Small intestine (tissue), 7 donors: ENCODE measurements around the gene FZR1. TPM values are rescaled to one million over a fixed set of nuclear protein-coding genes. Genes with fewer than 3 reads are reported as not detected.

Source experiments
- DNase-seq, 2 donors: peaks; one replicate each; pipeline versions ENCODE4 v3.0.0 to v3.0.0-alpha.2; 2013
- FAIRE-seq: peaks from 2 replicates; lab custom pipeline; 2012; peaks lifted over from hg19 to GRCh38; lab: Jason Lieb, UNC
- H3K27ac ChIP-seq, 3 donors: one replicate each; pipeline ENCODE4 v1.5.1; 2013; ENCODE audit warnings: low read length in 2 of 3, mild to moderate bottlenecking in 2 of 3, control low read depth in 1 of 3, inconsistent platforms in 1 of 3, low read depth in 1 of 3, moderate library complexity in 1 of 3
- H3K27me3 ChIP-seq, 3 donors: one replicate each; pipeline ENCODE4 v1.6.1; 2013; ENCODE audit warnings: low read length in 3 of 3, inconsistent platforms in 1 of 3; ENCODE audit not compliant: control insufficient read depth in 3 of 3, insufficient read depth in 3 of 3
- H3K36me3 ChIP-seq, 3 donors: one replicate each; pipeline ENCODE4 v1.6.1; 2013; ENCODE audit warnings: low read length in 3 of 3, inconsistent platforms in 1 of 3, low read depth in 1 of 3, mild to moderate bottlenecking in 1 of 3, moderate library complexity in 1 of 3; ENCODE audit not compliant: control insufficient read depth in 3 of 3, insufficient read depth in 2 of 3
- H3K4me1 ChIP-seq, 3 donors: one replicate each; pipeline ENCODE4 v1.6.1; 2013; ENCODE audit warnings: low read length in 2 of 3, inconsistent platforms in 1 of 3, low read depth in 1 of 3, mild to moderate bottlenecking in 1 of 3, moderate library complexity in 1 of 3; ENCODE audit not compliant: control insufficient read depth in 3 of 3, insufficient read depth in 2 of 3
- H3K4me3 ChIP-seq, 3 donors: one replicate each; pipeline ENCODE4 v1.5.1; 2013; ENCODE audit warnings: low read length in 3 of 3, control low read depth in 1 of 3, inconsistent platforms in 1 of 3, low read depth in 1 of 3, mild to moderate bottlenecking in 1 of 3, moderate library complexity in 1 of 3
- H3K9me3 ChIP-seq, 2 donors: one replicate each; pipeline ENCODE4 v1.6.1; 2013; ENCODE audit warnings: low read depth in 1 of 2, low read length in 1 of 2; ENCODE audit not compliant: control insufficient read depth in 2 of 2, insufficient read depth in 1 of 2
- WGBS, 3 donors: extraction: QIAGEN DNeasy Blood & Tissue Kit; methylation state at CpG; one replicate each; pipeline ENCODE4 v1.1.7; 2013; 5-methylcytosine and 5-hydroxymethylcytosine counted together
- polyA plus RNA-seq, 4 donors: library from polyadenylated mRNA; stranded (reverse) in 3 of 4; unstranded in 1 of 4; fragments of 200-250 nt in 3 of 4; fragments of 120-200 nt in 1 of 4; gene quantifications; one replicate each; pipeline versions ENCODE4 v1.2.1 to v1.2.3, GENCODE V29; 2013
- donor health status: healthy with polysubstance abuse.
- donor health status: control.
- donor health status: control.
- donor health status: Bipolar disorder and iron deficiency.
- donor health status: healthy.

Gene FZR1
- polyA plus RNA-seq, 4 donors: 29.5 to 39.0 (median 32.6) TPM

GRCh38 chr19:3537438-3538240 is 31.5 kb downstream of the FZR1 start:
- FAIRE-seq: no peak
- peaks cover 8 to 73% (median 30%) of the 10 kb centered on the region in 3 donors for H3K36me3 ChIP-seq

GRCh38 chr19:3538258-3538929 is 32.3 kb downstream of the FZR1 start:
- Histone ChIP-seq H3K4me1 (no peaks in the 10 kb centered on the region), H3K27me3 (no peaks in the 10 kb centered on the region), H3K36me3 (peaks cover 8 to 70% (median 23%) of the 10 kb centered on the region in 3 donors), H3K9me3 (peaks cover 0 to 4% of the 10 kb centered on the region in 2 donors), H3K4me3 (no peak overlapping the region), H3K27ac (no peak overlapping the region)
- FAIRE-seq: no peak
- no peak for DNase-seq
- WGBS, 3 donors: 80 to 87% (median 81%) methylated on average over 25 of the region's 25 CpGs

More at GRCh38 chr19:3537438-3538240, 31.5 kb downstream of the FZR1 start:
- Histone ChIP-seq H3K27ac (no peak overlapping the region), H3K27me3 (no peaks in the 10 kb centered on the region), H3K9me3 (peaks cover 0 to 4% of the 10 kb centered on the region in 2 donors), H3K4me3 (no peak overlapping the region), H3K4me1 (no peaks in the 10 kb centered on the region)
- no peak for DNase-seq
- WGBS, 3 donors: 82 to 89% (median 83%) methylated on average over 20 to 22 of the region's 22 CpGs

GRCh38 chr19:3538965-3539755 is 33.0 kb downstream of the FZR1 start, which contains the start of gene TEKTIP1:
TSS of gene TEKTIP1 (plus strand) at chr19:3539174. CDS start at chr19:3539178, 4 bp downstream.
- H3K27ac ChIP-seq: no peak within 1 kb of the TSS
- H3K9me3 ChIP-seq: peaks cover 0 to 4% of the 10 kb centered on the region in 2 donors
- no peak within 1 kb of the TSS for H3K4me3 ChIP-seq
- no peaks in the 10 kb centered on the region for H3K4me1 ChIP-seq
- no peaks in the 10 kb centered on the region for H3K27me3 ChIP-seq
- H3K36me3 ChIP-seq: peaks cover 8 to 70% (median 19%) of the 10 kb centered on the region in 3 donors
- FAIRE-seq: no peak
- no peak for DNase-seq
- WGBS, 3 donors: 64 to 76% (median 76%) methylated on average over 26 to 28 of the region's 28 CpGs

- FAIRE-seq: no peak
- Histone ChIP-seq H3K9me3 (peaks cover 0 to 4% of the 10 kb centered on the region in 2 donors), H3K4me3 (no peak overlapping the region), H3K27me3 (no peaks in the 10 kb centered on the region), H3K36me3 (peaks cover 4 to 70% (median 13%) of the 10 kb centered on the region in 3 donors), H3K4me1 (no peaks in the 10 kb centered on the region), H3K27ac (no peak overlapping the region)
- no peak for DNase-seq
- 83 to 96% (median 93%) methylated on average over 1 of the region's 1 CpG for WGBS, 3 donors
Observed at GRCh38 chr19:3539756-3540118, 33.6 kb downstream of the FZR1 start.

GRCh38 chr19:3543150-3544057 is 37.3 kb downstream of the FZR1 start:
- Histone ChIP-seq H3K27ac (no peak overlapping the region), H3K4me1 (no peaks in the 10 kb centered on the region), H3K27me3 (no peaks in the 10 kb centered on the region), H3K9me3 (peaks cover 0 to 4% of the 10 kb centered on the region in 2 donors), H3K4me3 (no peak overlapping the region), H3K36me3 (peaks cover 0 to 64% (median 3%) of the 10 kb centered on the region in 3 donors)
- no peak for DNase-seq
- WGBS, 3 donors: 76 to 86% (median 84%) methylated on average over 37 to 47 of the region's 47 CpGs
- FAIRE-seq: no peak

GRCh38 chr19:3544058-3544376 is 37.9 kb downstream of the FZR1 start:
- no peak for DNase-seq
- Histone ChIP-seq H3K36me3 (peaks cover 0 to 64% (median 5%) of the 10 kb centered on the region in 3 donors), H3K4me3 (no peak overlapping the region), H3K9me3 (peaks cover 0 to 4% of the 10 kb centered on the region in 2 donors), H3K27me3 (no peaks in the 10 kb centered on the region), H3K4me1 (no peaks in the 10 kb centered on the region), H3K27ac (no peak overlapping the region)
- WGBS, 3 donors: 85 to 87% (median 85%) methylated on average over 8 to 9 of the region's 9 CpGs
- FAIRE-seq: no peak

- peak; percentile 60 to 62 for DNase-seq
- H3K4me1 ChIP-seq: no peaks in the 10 kb centered on the region
- no peaks in the 10 kb centered on the region for H3K27me3 ChIP-seq
- H3K36me3 ChIP-seq: peaks cover 0 to 57% (median 5%) of the 10 kb centered on the region in 3 donors
- H3K9me3 ChIP-seq: no peaks in the 10 kb centered on the region
- FAIRE-seq: no peak
- no peak overlapping the region for H3K4me3 ChIP-seq
- no peak overlapping the region for H3K27ac ChIP-seq
- 36 to 62% (median 56%) methylated on average over 20 to 30 of the region's 30 CpGs for WGBS, 3 donors
Observed at GRCh38 chr19:3544742-3545668, 38.9 kb downstream of the FZR1 start.
